ENCODE measurements around the gene EPB41L4A. TPM values are rescaled to one million over a fixed set of nuclear protein-coding genes. Genes with fewer than 3 reads are reported as not detected.
A peak's percentile ranks its signal among the peaks of the same experiment; 100 is the strongest.

EPB41L4A gene
- total RNA-seq, 4 donors from 2014 or later = 10.1 to 32.9 (median 11.6) TPM

GRCh38 chr5:112192866-112193265 lies 226.2 kb downstream of the EPB41L4A start:
- WGBS, 2 donors (ENCODE audit: low coverage in 1 of 2) = 77 to 89% methylated on average over 3 of the region's 3 CpGs
- H3K9me3 ChIP-seq = no peaks in the 10 kb centered on the region

GRCh38 chr5:112192072-112192471 lies 227.0 kb downstream of the EPB41L4A start:
- H3K4me1 ChIP-seq = no peaks in the 10 kb centered on the region
- H3K36me3 ChIP-seq = no peaks in the 10 kb centered on the region
- no peak overlapping the region for H3K27ac ChIP-seq
- 82 to 95% methylated on average over 4 of the region's 4 CpGs for WGBS, 2 donors (ENCODE audit: low coverage in 1 of 2)
- in situ Hi-C loops (cut with MboI; ENCODE audit: low pct_ligation_motif_present in 1 of 4, low pct_unique_long_range_greater_than_20kb in 1 of 4, low sequenced_read_pairs in 3 of 4) = loop anchor here in 1 of 4 donors (25.0 kb wide), 1 partner anchor 345 kb away; no protein-coding TSS in a partner anchor
- no peak overlapping the region for H3K4me3 ChIP-seq
- DNase-seq = no peak
- H3K27me3 ChIP-seq = no peaks in the 10 kb centered on the region
- H3K9me3 ChIP-seq = no peaks in the 10 kb centered on the region
- TF ChIP-seq POLR2A (IDR thresholded peaks at IDR 0.05) = no peak
- intact Hi-C loops (cut with DNase I; ENCODE audit: low total_unique reads) = no loop called here

More at GRCh38 chr5:112192866-112193265, 226.2 kb downstream of the EPB41L4A start:
- in situ Hi-C loops (cut with MboI; ENCODE audit: low pct_ligation_motif_present in 1 of 4, low pct_unique_long_range_greater_than_20kb in 1 of 4, low sequenced_read_pairs in 3 of 4) (loop anchor here in 1 of 4 donors (25.0 kb wide), 1 partner anchor 344 kb away; no protein-coding TSS in a partner anchor), intact Hi-C loops (cut with DNase I; ENCODE audit: low total_unique reads) (no loop called here)
- Histone ChIP-seq H3K27ac (no peak overlapping the region), H3K4me3 (no peak overlapping the region), H3K4me1 (no peaks in the 10 kb centered on the region), H3K27me3 (no peaks in the 10 kb centered on the region), H3K36me3 (no peaks in the 10 kb centered on the region)
- no peak for DNase-seq
- TF ChIP-seq CTCF (IDR thresholded peaks at IDR 0.05) (no peak), EP300 (IDR thresholded peaks at IDR 0.05; ENCODE audit: low read depth) (no peak), POLR2A (IDR thresholded peaks at IDR 0.05) (no peak), POLR2AphosphoS5 (IDR thresholded peaks at IDR 0.05) (no peak)

GRCh38 chr5:112189391-112189790 lies 229.7 kb downstream of the EPB41L4A start:
- no peak overlapping the region for H3K27ac ChIP-seq
- TF ChIP-seq CTCF (IDR thresholded peaks at IDR 0.05) = no peak
- no peak for TF ChIP-seq POLR2A (IDR thresholded peaks at IDR 0.05)
- DNase-seq = no peak
- H3K27me3 ChIP-seq = no peaks in the 10 kb centered on the region
- no peaks in the 10 kb centered on the region for H3K9me3 ChIP-seq
- no peak overlapping the region for H3K4me3 ChIP-seq
- no peaks in the 10 kb centered on the region for H3K4me1 ChIP-seq
- intact Hi-C loops (cut with DNase I; ENCODE audit: low total_unique reads) (no loop called here), in situ Hi-C loops (cut with MboI; ENCODE audit: low pct_ligation_motif_present in 1 of 4, low pct_unique_long_range_greater_than_20kb in 1 of 4, low sequenced_read_pairs in 3 of 4) (loop anchor here in 1 of 4 donors (25.0 kb wide), 1 partner anchor 348 kb away; no protein-coding TSS in a partner anchor)
- no peaks in the 10 kb centered on the region for H3K36me3 ChIP-seq
- 38 to 56% methylated on average over 4 of the region's 4 CpGs for WGBS, 2 donors (ENCODE audit: low coverage in 1 of 2)

GRCh38 chr5:112186401-112186990 lies 232.6 kb downstream of the EPB41L4A start:
- no peaks in the 10 kb centered on the region for H3K27me3 ChIP-seq

More at GRCh38 chr5:112186401-112186990, 232.6 kb downstream of the EPB41L4A start:
- Histone ChIP-seq H3K36me3 (no peaks in the 10 kb centered on the region), H3K9me3 (no peaks in the 10 kb centered on the region), H3K4me1 (no peaks in the 10 kb centered on the region), H3K27ac (no peak overlapping the region), H3K4me3 (no peak overlapping the region)
- TF ChIP-seq CTCF (IDR thresholded peaks at IDR 0.05) = peak in 3 of 5 experiments; percentile 41 to 48 (median 42)
- no peak for TF ChIP-seq POLR2AphosphoS5 (IDR thresholded peaks at IDR 0.05)
- intact Hi-C loops (cut with DNase I; ENCODE audit: low total_unique reads) = no loop called here
- in situ Hi-C loops (cut with MboI; ENCODE audit: low pct_ligation_motif_present in 1 of 4, low pct_unique_long_range_greater_than_20kb in 1 of 4, low sequenced_read_pairs in 3 of 4) = loop anchor here in 1 of 4 donors (25.0 kb wide), 1 partner anchor 351 kb away; no protein-coding TSS in a partner anchor
- 58 to 66% methylated on average over 4 of the region's 4 CpGs for WGBS, 2 donors (ENCODE audit: low coverage in 1 of 2)
- DNase-seq = no peak

Measured in transverse colon (tissue), 4 donors.